HepG2 (cell line): ENCODE data around the gene TAS1R3. TPM values are rescaled to one million over a fixed set of nuclear protein-coding genes. Genes with fewer than 3 reads are reported as not detected.

Experiments used
- AKAP8 ChIP-seq: sonication (generic); formaldehyde crosslinking; IDR thresholded peaks from 2 replicates; pipeline ENCODE4 v1.5.1; 2020; ENCODE audit warnings: mild to moderate bottlenecking, missing genetic modification reagents
- DR1 ChIP-seq: sonication (generic); formaldehyde crosslinking; IDR thresholded peaks from 2 replicates; pipeline ENCODE4 v1.8.0; 2021; ENCODE audit warnings: mild to moderate bottlenecking, missing genetic modification reagents, inconsistent platforms
- HOXA5 ChIP-seq: sonication (generic); formaldehyde crosslinking; IDR thresholded peaks from 2 replicates; pipeline ENCODE4 v1.4.0; 2020; ENCODE audit warnings: missing genetic modification reagents
- JUND ChIP-seq: sonication (generic); formaldehyde crosslinking; IDR thresholded peaks from 2 replicates; pipeline ENCODE4 v1.8.0; 2022; ENCODE audit warnings: mild to moderate bottlenecking, missing genetic modification reagents
- KMT2A ChIP-seq: sonication (generic); formaldehyde crosslinking; IDR thresholded peaks from 2 replicates; pipeline ENCODE4 v1.4.0; 2020; ENCODE audit warnings: missing genetic modification reagents
- NFE2L1 ChIP-seq: sonication (generic); formaldehyde crosslinking; IDR thresholded peaks from 2 replicates; pipeline ENCODE4 v1.4.0; 2020; ENCODE audit warnings: missing genetic modification reagents, mild to moderate bottlenecking, borderline replicate concordance
- POGK ChIP-seq: sonication (generic); formaldehyde crosslinking; conservative IDR thresholded peaks from 2 replicates; pipeline ENCODE4 v1.8.0; 2022; ENCODE audit warnings: mild to moderate bottlenecking, moderate library complexity, missing genetic modification reagents
- SATB2 ChIP-seq: sonication (generic); formaldehyde crosslinking; IDR thresholded peaks from 2 replicates; pipeline ENCODE4 v1.5.0; 2020; ENCODE audit warnings: missing genetic modification reagents
- ZFP82 ChIP-seq: sonication (generic); formaldehyde crosslinking; IDR thresholded peaks from 2 replicates; pipeline ENCODE4 v1.5.1; 2020; ENCODE audit warnings: mild to moderate bottlenecking, missing genetic modification reagents, borderline replicate concordance
- ZFP91 ChIP-seq: sonication (generic); formaldehyde crosslinking; IDR thresholded peaks from 2 replicates; pipeline ENCODE4 v1.9.0; 2022; ENCODE audit warnings: missing genetic modification reagents, mild to moderate bottlenecking, borderline replicate concordance
- ZNF260 ChIP-seq: sonication (generic); formaldehyde crosslinking; IDR thresholded peaks from 2 replicates; pipeline ENCODE4 v1.4.0; 2020; ENCODE audit warnings: missing genetic modification reagents, low read depth, mild to moderate bottlenecking, borderline replicate concordance
- ZNF33B ChIP-seq: sonication (generic); formaldehyde crosslinking; IDR thresholded peaks from 2 replicates; pipeline ENCODE4 v1.5.1; 2020; ENCODE audit warnings: mild to moderate bottlenecking, missing genetic modification reagents
- ZNF343 ChIP-seq: sonication (generic); formaldehyde crosslinking; IDR thresholded peaks from 2 replicates; pipeline ENCODE4 v1.4.0; 2020; ENCODE audit warnings: mild to moderate bottlenecking, missing genetic modification reagents
- ZNF558 ChIP-seq: sonication (generic); formaldehyde crosslinking; IDR thresholded peaks from 2 replicates; pipeline ENCODE4 v1.9.0; 2022; ENCODE audit warnings: mild to moderate bottlenecking, missing genetic modification reagents, borderline replicate concordance
- ZNF564 ChIP-seq: sonication (generic); formaldehyde crosslinking; IDR thresholded peaks from 2 replicates; pipeline ENCODE4 v1.8.1; 2023; ENCODE audit warnings: mild to moderate bottlenecking, missing genetic modification reagents
- ZNF776 ChIP-seq: sonication (generic); formaldehyde crosslinking; IDR thresholded peaks from 2 replicates; pipeline ENCODE4 v1.4.0; 2020; ENCODE audit warnings: mild to moderate bottlenecking, missing genetic modification reagents
- polyA plus RNA-seq, 8 experiments: library from polyadenylated mRNA; depleted of rRNA in 3 of 8; stranded (reverse) in 7 of 8; unstranded in 1 of 8; fragments of >200 nt; fragmentation: Illumina TruSeq in 4 of 8; extraction: Trizol in 4 of 8; gene quantifications; 2 replicates each; pipeline versions ENCODE4 v1.2.1 to v1.2.3, GENCODE V29; 2011 to 2016; ENCODE audit warnings: low read depth in 4 of 8, missing spikeins in 1 of 8, mixed read lengths in 1 of 8; ENCODE audit not compliant: insufficient read depth in 1 of 8
- total RNA-seq, 5 experiments: library from RNA; depleted of rRNA; stranded (reverse); fragments of >200 nt; fragmentation: Illumina TruSeq; extraction: Trizol; gene quantifications; 2 replicates each; pipeline ENCODE4 v1.2.3, GENCODE V29; 2016; ENCODE audit warnings: low read depth in 1 of 5
- TF ChIP-seq, protein P1 (sequence below): sonication (generic); formaldehyde crosslinking; IDR thresholded peaks from 2 replicates; pipeline ENCODE4 v1.5.1; 2020; ENCODE audit warnings: mild to moderate bottlenecking, missing genetic modification reagents, moderate library complexity
- TF ChIP-seq, protein P2 (sequence below): conservative IDR thresholded peaks from 2 replicates; pipeline ENCODE4 v1.6.1; 2018; ENCODE audit warnings: missing genetic modification reagents

TAS1R3 gene
- total and polyA plus RNA-seq, 2 of the 13 experiments (the other 11 are each of a cell fraction or from before 2014, with no cell fraction given), result 0.13 to 0.15 TPM

- no peak for TF ChIP-seq DR1 (CRISPR knock-in tag)
- no peak for TF ChIP-seq ZNF776 (CRISPR knock-in tag)
- no peak for TF ChIP-seq POGK (CRISPR knock-in tag)
- no peak for TF ChIP-seq ZFP82
- no peak for TF ChIP-seq ZNF558 (CRISPR knock-in tag)
- TF ChIP-seq ZNF260 (CRISPR knock-in tag), result no peak
- TF ChIP-seq ZNF564 (CRISPR knock-in tag), result no peak
- TF ChIP-seq, protein P1, sequence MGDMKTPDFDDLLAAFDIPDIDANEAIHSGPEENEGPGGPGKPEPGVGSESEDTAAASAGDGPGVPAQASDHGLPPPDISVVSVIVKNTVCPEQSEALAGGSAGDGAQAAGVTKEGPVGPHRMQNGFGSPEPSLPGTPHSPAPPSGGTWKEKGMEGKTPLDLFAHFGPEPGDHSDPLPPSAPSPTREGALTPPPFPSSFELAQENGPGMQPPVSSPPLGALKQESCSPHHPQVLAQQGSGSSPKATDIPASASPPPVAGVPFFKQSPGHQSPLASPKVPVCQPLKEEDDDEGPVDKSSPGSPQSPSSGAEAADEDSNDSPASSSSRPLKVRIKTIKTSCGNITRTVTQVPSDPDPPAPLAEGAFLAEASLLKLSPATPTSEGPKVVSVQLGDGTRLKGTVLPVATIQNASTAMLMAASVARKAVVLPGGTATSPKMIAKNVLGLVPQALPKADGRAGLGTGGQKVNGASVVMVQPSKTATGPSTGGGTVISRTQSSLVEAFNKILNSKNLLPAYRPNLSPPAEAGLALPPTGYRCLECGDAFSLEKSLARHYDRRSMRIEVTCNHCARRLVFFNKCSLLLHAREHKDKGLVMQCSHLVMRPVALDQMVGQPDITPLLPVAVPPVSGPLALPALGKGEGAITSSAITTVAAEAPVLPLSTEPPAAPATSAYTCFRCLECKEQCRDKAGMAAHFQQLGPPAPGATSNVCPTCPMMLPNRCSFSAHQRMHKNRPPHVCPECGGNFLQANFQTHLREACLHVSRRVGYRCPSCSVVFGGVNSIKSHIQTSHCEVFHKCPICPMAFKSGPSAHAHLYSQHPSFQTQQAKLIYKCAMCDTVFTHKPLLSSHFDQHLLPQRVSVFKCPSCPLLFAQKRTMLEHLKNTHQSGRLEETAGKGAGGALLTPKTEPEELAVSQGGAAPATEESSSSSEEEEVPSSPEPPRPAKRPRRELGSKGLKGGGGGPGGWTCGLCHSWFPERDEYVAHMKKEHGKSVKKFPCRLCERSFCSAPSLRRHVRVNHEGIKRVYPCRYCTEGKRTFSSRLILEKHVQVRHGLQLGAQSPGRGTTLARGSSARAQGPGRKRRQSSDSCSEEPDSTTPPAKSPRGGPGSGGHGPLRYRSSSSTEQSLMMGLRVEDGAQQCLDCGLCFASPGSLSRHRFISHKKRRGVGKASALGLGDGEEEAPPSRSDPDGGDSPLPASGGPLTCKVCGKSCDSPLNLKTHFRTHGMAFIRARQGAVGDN (CRISPR knock-in tag), result peak; percentile 92
- TF ChIP-seq ZNF343 (CRISPR knock-in tag), result 0 out of 2 replicates have a peak, but pooled peaks have one; percentile 20
- 0 out of 2 replicates have a peak, but pooled peaks have one; percentile 69 for TF ChIP-seq HOXA5
- TF ChIP-seq ZFP91 (CRISPR knock-in tag), result peak; percentile 64; the same call in 1 of the 2 replicates
- TF ChIP-seq, protein P2, sequence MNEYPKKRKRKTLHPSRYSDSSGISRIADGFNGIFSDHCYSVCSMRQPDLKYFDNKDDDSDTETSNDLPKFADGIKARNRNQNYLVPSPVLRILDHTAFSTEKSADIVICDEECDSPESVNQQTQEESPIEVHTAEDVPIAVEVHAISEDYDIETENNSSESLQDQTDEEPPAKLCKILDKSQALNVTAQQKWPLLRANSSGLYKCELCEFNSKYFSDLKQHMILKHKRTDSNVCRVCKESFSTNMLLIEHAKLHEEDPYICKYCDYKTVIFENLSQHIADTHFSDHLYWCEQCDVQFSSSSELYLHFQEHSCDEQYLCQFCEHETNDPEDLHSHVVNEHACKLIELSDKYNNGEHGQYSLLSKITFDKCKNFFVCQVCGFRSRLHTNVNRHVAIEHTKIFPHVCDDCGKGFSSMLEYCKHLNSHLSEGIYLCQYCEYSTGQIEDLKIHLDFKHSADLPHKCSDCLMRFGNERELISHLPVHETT (CRISPR knock-in tag), result peak; percentile 41; the same call in 1 of the 2 replicates
- TF ChIP-seq KMT2A (CRISPR knock-in tag), result peak; percentile 21; the same call in 1 of the 2 replicates
- peak; percentile 21; the same call in 1 of the 2 replicates for TF ChIP-seq NFE2L1 (CRISPR knock-in tag)
- peak; percentile 12; the same call in 1 of the 2 replicates for TF ChIP-seq AKAP8
- no peak for TF ChIP-seq ZNF33B
- no peak for TF ChIP-seq JUND (CRISPR knock-in tag)
- peak; percentile 50; the same call in 1 of the 2 replicates for TF ChIP-seq SATB2 (CRISPR knock-in tag)
Observed at GRCh38 chr1:1359664-1360468, 28.8 kb downstream of the TAS1R3 start (continued).
